HEK293T (cell line): Measurements from ENCODE around the gene MAML2.

Source experiments
- CTCF ChIA-PET: fragments of 350-600 bp; formaldehyde crosslinking; extraction: SDS; loops from one replicate; lab custom pipeline; 2021; ENCODE audit warnings: antibody characterized with exemption, inconsistent platforms; lab: Yijun Ruan, JAX
- POLR2A ChIA-PET: fragments of 350-600 bp; formaldehyde crosslinking; extraction: SDS; loops from one replicate; lab custom pipeline; 2020; ENCODE audit warnings: antibody characterized with exemption, inconsistent platforms; lab: Yijun Ruan, JAX
- DNase-seq: peaks from one replicate; pipeline ENCODE4 v3.0.0; 2012; ENCODE audit warnings: mixed read lengths; ENCODE audit errors: extremely low spot score
- ARNT ChIP-seq: fragments of 450-650 bp; IDR thresholded peaks from 2 replicates; pipeline ENCODE4 v1.6.1; 2017; ENCODE audit warnings: mild to moderate bottlenecking
- BHLHE40 ChIP-seq: fragments of 450-650 bp; IDR thresholded peaks from 2 replicates; pipeline ENCODE4 v1.6.1; 2016; ENCODE audit warnings: mild to moderate bottlenecking, moderate library complexity, borderline replicate concordance
- CTBP1 ChIP-seq: fragments of 450-650 bp; IDR thresholded peaks from 2 replicates; pipeline ENCODE4 v1.6.1; 2016; ENCODE audit warnings: borderline replicate concordance
- ELF4 ChIP-seq: fragments of 450-650 bp; IDR thresholded peaks from 2 replicates; pipeline ENCODE4 v1.6.1; 2017; ENCODE audit warnings: antibody characterized with exemption
- FOXA1 ChIP-seq: fragments of 450-650 bp; IDR thresholded peaks from 2 replicates; pipeline ENCODE4 v1.6.1; 2016; ENCODE audit warnings: mild to moderate bottlenecking
- FOXK2 ChIP-seq: fragments of 450-650 bp; IDR thresholded peaks from 2 replicates; pipeline ENCODE4 v1.6.1; 2016; ENCODE audit warnings: mild to moderate bottlenecking
- FOXM1 ChIP-seq: fragments of 450-650 bp; IDR thresholded peaks from 2 replicates; pipeline ENCODE4 v1.6.1; 2017; ENCODE audit warnings: mild to moderate bottlenecking, borderline replicate concordance
- HDGF ChIP-seq: fragments of 450-650 bp; IDR thresholded peaks from 2 replicates; pipeline ENCODE4 v1.6.1; 2017; ENCODE audit warnings: antibody characterized with exemption, borderline replicate concordance
- L3MBTL2 ChIP-seq: fragments of 450-650 bp; conservative IDR thresholded peaks from 2 replicates; pipeline ENCODE4 v1.6.1; 2016; ENCODE audit warnings: mild to moderate bottlenecking
- LEF1 ChIP-seq: fragments of 450-650 bp; IDR thresholded peaks from 2 replicates; pipeline ENCODE4 v1.6.1; 2017; ENCODE audit warnings: mild to moderate bottlenecking, borderline replicate concordance
- NFRKB ChIP-seq: fragments of 450-650 bp; IDR thresholded peaks from 2 replicates; pipeline ENCODE4 v1.6.1; 2016; ENCODE audit warnings: mild to moderate bottlenecking, moderate library complexity
- SP1 ChIP-seq: fragments of 450-650 bp; IDR thresholded peaks from 2 replicates; pipeline ENCODE4 v1.6.1; 2017
- SUZ12 ChIP-seq: fragments of 450-650 bp; IDR thresholded peaks from 2 replicates; pipeline ENCODE4 v1.6.1; 2016; ENCODE audit warnings: mild to moderate bottlenecking
- TARDBP ChIP-seq: fragments of 450-650 bp; IDR thresholded peaks from 2 replicates; pipeline ENCODE4 v1.6.1; 2016
- ZNF384 ChIP-seq: fragments of 450-650 bp; IDR thresholded peaks from 2 replicates; pipeline ENCODE4 v1.6.1; 2016
- TF ChIP-seq, protein P1 (sequence below): fragments of 450-650 bp; IDR thresholded peaks from 2 replicates; pipeline ENCODE4 v1.6.1; 2016

The MAML2 gene

DNA sequence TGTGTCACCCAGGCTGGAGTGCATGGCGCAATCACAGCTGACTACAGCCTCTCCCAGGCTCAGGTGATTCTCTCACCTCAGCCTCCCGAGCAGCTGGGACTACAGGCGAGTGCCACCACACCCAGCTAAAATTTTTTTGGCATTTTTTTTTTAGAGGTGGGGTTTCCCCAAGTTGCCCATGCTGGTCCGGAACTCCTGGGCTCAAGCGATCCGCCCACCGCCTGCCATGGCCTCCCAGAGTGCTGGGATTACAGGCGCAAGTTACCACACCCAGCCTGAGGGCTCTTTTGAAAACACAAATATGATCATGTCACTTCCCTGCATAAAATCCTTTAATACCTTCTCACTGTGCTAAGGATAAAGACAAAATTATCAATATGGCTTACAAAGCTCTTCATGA, 88.1 kb downstream of the MAML2 start:
- no peak for DNase-seq
- CTCF ChIA-PET: no interaction called here
- no peak for TF ChIP-seq CTBP1
- no peak for TF ChIP-seq SUZ12
- no peak for TF ChIP-seq L3MBTL2
- no peak for TF ChIP-seq FOXK2
- no peak for TF ChIP-seq BHLHE40
- no peak for TF ChIP-seq SP1
- TF ChIP-seq FOXA1: no peak
- TF ChIP-seq TARDBP: no peak
- TF ChIP-seq FOXM1: no peak
- no peak for TF ChIP-seq NFRKB
- TF ChIP-seq, protein P1, sequence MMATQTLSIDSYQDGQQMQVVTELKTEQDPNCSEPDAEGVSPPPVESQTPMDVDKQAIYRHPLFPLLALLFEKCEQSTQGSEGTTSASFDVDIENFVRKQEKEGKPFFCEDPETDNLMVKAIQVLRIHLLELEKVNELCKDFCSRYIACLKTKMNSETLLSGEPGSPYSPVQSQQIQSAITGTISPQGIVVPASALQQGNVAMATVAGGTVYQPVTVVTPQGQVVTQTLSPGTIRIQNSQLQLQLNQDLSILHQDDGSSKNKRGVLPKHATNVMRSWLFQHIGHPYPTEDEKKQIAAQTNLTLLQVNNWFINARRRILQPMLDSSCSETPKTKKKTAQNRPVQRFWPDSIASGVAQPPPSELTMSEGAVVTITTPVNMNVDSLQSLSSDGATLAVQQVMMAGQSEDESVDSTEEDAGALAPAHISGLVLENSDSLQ: no peak
- no peak for TF ChIP-seq ARNT
- TF ChIP-seq ELF4: no peak
- POLR2A ChIA-PET: no interaction called here

DNA sequence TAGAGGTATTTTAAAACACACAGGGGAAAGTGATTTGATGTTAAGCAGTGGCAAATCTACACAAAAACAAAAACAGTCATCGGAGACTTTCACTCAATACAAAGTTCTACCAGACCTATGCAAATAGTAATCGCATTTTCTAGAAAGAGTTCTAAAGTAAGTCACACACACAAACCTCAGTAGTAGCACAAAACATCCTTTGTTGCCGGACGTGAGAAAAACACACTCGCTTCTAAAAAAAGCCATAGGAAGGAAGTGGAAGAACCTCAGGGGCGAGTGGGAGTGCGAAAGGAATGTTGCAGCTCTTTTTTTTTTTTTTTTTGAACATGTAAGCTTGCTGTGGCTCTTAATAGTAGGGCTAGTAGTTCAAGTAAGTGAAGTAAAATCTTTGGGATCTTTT, 88.9 kb downstream of the MAML2 start:
- no peak for DNase-seq
- POLR2A ChIA-PET: no interaction called here
- no peak for TF ChIP-seq BHLHE40
- TF ChIP-seq LEF1: no peak
- no peak for TF ChIP-seq SUZ12
- TF ChIP-seq ARNT: no peak
- TF ChIP-seq SP1: no peak
- no peak for TF ChIP-seq CTBP1
- no peak for TF ChIP-seq HDGF
- no peak for TF ChIP-seq FOXA1
- TF ChIP-seq ZNF384: no peak
- TF ChIP-seq TARDBP: no peak
- no peak for TF ChIP-seq ELF4
- no peak for TF ChIP-seq NFRKB
- TF ChIP-seq L3MBTL2: no peak
- no peak for TF ChIP-seq FOXM1
- TF ChIP-seq, protein P1: no peak
- CTCF ChIA-PET: no interaction called here

DNA sequence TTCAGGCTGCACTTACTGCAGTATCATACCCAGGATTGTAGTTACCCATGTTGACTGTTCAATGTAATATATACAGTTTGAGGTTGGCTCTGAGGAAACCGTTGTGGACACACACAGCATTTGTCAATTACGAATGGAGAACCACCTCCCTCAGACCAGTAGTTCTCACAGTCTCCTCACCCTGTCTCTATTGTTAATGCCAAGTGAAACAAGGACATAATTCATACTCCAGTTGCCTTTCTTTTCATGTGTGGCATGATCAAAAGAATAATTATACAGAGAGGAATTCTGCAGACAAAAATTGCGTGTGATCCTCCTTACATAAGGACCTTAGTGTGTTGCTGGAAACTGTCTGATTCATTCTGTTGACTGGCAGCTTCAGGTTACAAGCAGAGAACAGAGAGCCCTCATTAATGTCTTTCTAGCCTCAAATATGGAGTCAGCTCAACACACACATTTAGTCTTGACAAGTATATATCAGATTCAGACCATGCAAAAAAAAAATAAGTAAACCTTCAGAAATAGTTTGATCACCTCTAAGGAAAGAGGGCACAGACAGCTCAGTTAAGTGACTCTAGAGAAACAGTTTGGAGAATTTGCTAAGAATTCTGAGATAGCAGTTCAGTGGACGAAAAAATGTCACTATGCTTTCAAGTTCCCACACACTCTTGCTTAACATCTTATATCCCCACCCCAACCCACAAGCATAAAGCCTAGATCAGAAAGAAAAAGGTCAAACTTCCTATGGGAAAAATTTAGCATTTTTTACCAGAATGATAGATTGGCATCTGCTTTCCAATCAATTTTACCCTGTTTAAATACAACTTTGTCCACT, 96.1 kb downstream of the MAML2 start:
- ChIA-PET POLR2A (no interaction called here), CTCF (no interaction called here)
- TF ChIP-seq, protein P1: peak; percentile 69; the same call in 1 of the 2 replicates
- TF ChIP-seq FOXM1: no peak
- no peak for TF ChIP-seq FOXK2
- TF ChIP-seq ZNF384: no peak
- no peak for DNase-seq

DNA sequence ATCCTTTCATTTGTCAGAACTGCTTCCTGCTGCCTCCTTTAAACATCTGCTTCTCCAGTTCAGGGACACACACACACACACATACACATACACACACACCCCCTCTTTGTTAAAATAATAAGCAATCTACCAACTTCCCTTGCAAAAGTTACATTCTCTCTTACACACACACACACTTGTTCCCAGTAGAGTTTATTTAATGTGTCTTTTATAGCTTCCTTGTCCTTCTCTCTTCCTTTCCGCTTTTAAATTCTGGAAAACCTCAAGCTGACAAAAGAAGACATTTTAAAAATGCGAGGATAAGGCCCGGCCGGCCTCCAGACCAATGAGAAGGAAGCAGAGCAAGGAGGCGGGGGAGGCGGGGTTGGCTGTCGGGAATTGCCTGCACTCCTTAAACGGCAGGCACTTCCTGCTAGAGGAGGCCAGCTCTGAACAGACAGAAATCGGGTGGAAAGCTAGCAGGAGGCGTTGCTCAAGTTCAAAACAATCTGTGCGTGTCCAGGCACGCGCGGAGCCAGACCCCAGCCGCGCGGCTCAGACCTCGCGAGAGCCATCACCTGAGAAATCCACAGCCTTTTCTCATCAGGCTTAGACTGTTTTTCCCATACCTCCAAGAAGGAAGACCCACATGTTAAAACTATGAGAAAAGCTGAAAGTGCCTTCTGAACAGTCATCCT, 99.9 kb downstream of the MAML2 start:
- CTCF ChIA-PET: interaction anchor here (4.1 kb wide), 1 partner anchor 100 kb away, joined by 20 read pairs; the partner anchor contains the start of gene MAML2
- POLR2A ChIA-PET: interaction anchor here (0.6 to 2.7 kb wide), 16 partner anchors 9 to 147 kb away, joined by 3 to 15 read pairs (median 4); partner anchors contain the start of genes CCDC82, JRKL and MAML2
- TF ChIP-seq FOXA1: no peak
- TF ChIP-seq L3MBTL2: peak; percentile 58
- no peak for TF ChIP-seq CTBP1
- TF ChIP-seq ZNF384: peak; percentile 78
- no peak for TF ChIP-seq FOXM1
- no peak for TF ChIP-seq SUZ12
- TF ChIP-seq FOXK2: no peak; the same call in 1 of the 2 replicates
- DNase-seq: peak; percentile 90

DNA sequence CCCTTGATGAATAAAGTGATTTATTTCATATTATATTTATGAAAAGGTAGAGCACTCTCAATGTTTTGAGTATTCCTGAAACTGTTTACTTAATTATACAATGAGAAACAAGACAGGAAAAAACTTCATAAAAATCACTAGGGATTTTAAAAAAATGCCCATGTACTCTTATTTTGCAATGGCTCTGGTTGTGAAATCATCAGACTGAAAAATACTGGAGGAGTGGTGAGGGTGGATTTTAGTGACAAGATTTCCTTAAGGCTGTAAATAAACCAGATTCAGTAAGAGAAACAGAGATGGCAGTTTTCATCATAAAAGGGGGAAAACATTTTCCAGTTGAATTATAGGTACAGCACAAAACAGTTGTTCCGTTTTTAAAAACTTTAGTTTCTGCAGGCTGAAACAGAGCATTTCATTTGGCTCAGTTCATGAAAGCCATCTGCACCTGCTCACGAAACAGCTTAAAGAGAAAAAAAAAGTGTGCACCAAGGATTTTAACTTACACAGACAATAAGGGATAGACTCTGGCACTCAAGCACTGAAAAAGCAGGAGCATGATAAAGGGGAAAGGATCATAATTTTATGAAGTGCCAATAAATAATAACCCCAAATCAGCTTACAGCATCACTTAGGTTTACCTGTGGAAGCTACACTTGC, 100.7 kb downstream of the MAML2 start:
- POLR2A ChIA-PET: interaction anchor here (0.7 to 2.7 kb wide), 9 partner anchors 19 to 134 kb away, joined by 3 to 15 read pairs (median 5); partner anchors contain the start of gene MAML2
- CTCF ChIA-PET: interaction anchor here (4.1 kb wide), 1 partner anchor 100 kb away, joined by 20 read pairs; the partner anchor contains the start of gene MAML2
- DNase-seq: no peak
- no peak for TF ChIP-seq HDGF
- no peak for TF ChIP-seq L3MBTL2
- no peak for TF ChIP-seq BHLHE40
- TF ChIP-seq FOXM1: no peak
- no peak for TF ChIP-seq SP1
- no peak for TF ChIP-seq TARDBP
